ENCODE results near the gene GPR18.
A peak's percentile ranks its signal among the peaks of the same experiment; 100 is the strongest.
"Not testable (repeated sequence)": the region's sequence is repeated elsewhere in the genome, so short reads cannot be mapped to it uniquely, and the experiment has no call there.

GPR18 gene

GRCh38 chr13:99227909-99228688 is 30.1 kb downstream of the GPR18 start:
- DNase-seq = no peak

GRCh38 chr13:99227331-99227900 is 30.8 kb downstream of the GPR18 start:
- DNase-seq = no peak

- DNase-seq = no peak
Measured at GRCh38 chr13:99226513-99226912, 31.7 kb downstream of the GPR18 start.

GRCh38 chr13:99225078-99225477 is 33.1 kb downstream of the GPR18 start:
- no peak for DNase-seq

- no peak for DNase-seq
Measured at GRCh38 chr13:99224021-99224420, 34.2 kb downstream of the GPR18 start.

- no peak for DNase-seq
Measured at GRCh38 chr13:99223587-99223986, 34.6 kb downstream of the GPR18 start.

- no peak for DNase-seq
Measured at GRCh38 chr13:99221567-99222239, 36.5 kb downstream of the GPR18 start.

GRCh38 chr13:99220199-99220935 is 37.8 kb downstream of the GPR18 start:
- DNase-seq = no peak

- DNase-seq = no peak
Measured at GRCh38 chr13:99218969-99219368, 39.2 kb downstream of the GPR18 start.

GRCh38 chr13:99218545-99218944 is 39.6 kb downstream of the GPR18 start:
- peak; percentile 35 for DNase-seq

GRCh38 chr13:99218126-99218525 is 40.1 kb downstream of the GPR18 start:
- DNase-seq = no peak

GRCh38 chr13:99217461-99218110 is 40.6 kb downstream of the GPR18 start:
- DNase-seq = no peak

GRCh38 chr13:99215184-99215830 is 42.9 kb downstream of the GPR18 start:
- no peak for DNase-seq

- peak; percentile 7 for DNase-seq
Measured at GRCh38 chr13:99214731-99215130, 43.4 kb downstream of the GPR18 start.

- DNase-seq = no peak
Measured at GRCh38 chr13:99214232-99214631, 43.9 kb downstream of the GPR18 start.

- DNase-seq = no peak
Measured at GRCh38 chr13:99211421-99212035, 46.7 kb downstream of the GPR18 start.

GRCh38 chr13:99210627-99211026 is 47.6 kb downstream of the GPR18 start:
- DNase-seq = not testable (repeated sequence)

- DNase-seq = no peak
Measured at GRCh38 chr13:99208845-99209527, 49.2 kb downstream of the GPR18 start.

GRCh38 chr13:99208185-99208584 is 50.0 kb downstream of the GPR18 start:
- no peak for DNase-seq

- DNase-seq = no peak
Measured at GRCh38 chr13:99207511-99207910, 50.7 kb downstream of the GPR18 start.

GRCh38 chr13:99206873-99207272 is 51.3 kb downstream of the GPR18 start:
- no peak for DNase-seq
